SK-N-MC (cell line): Measurements from ENCODE around the gene SEPTIN11.

Experiments
- EZH2 ChIP-seq: fragments of 200-600 bp; sonication (generic); IDR thresholded peaks from one replicate; pipeline ENCODE4 v1.6.1; 2017; ENCODE audit warnings: antibody characterized with exemption
- POLR2AphosphoS5 ChIP-seq: IDR thresholded peaks from 2 replicates; pipeline ENCODE4 v1.6.1; 2012; ENCODE audit warnings: mild to moderate bottlenecking, low read depth, low read length, borderline replicate concordance

- no peak for TF ChIP-seq POLR2AphosphoS5
- no peak for TF ChIP-seq EZH2
Observed at GRCh38 chr4:76948443-76949275, 893 bp upstream of the SEPTIN11 start.
